Embryonic facial prominence (tissue), 1 donor: ENCODE data around the gene JMJD6.

Experiments
- DNase-seq: peaks from one replicate; pipeline ENCODE4 v3.0.0-alpha.2; 2016; ENCODE audit errors: extremely low spot score

The JMJD6 gene

GRCh38 chr17:76679239-76679638, 47.2 kb downstream of the JMJD6 start:
- no peak for DNase-seq

- no peak for DNase-seq
These were observed 48.1 kb downstream of the JMJD6 start for GRCh38 chr17:76678330-76678729.

- no peak for DNase-seq
These were observed 49.0 kb downstream of the JMJD6 start for GRCh38 chr17:76677406-76677805.

DNA sequence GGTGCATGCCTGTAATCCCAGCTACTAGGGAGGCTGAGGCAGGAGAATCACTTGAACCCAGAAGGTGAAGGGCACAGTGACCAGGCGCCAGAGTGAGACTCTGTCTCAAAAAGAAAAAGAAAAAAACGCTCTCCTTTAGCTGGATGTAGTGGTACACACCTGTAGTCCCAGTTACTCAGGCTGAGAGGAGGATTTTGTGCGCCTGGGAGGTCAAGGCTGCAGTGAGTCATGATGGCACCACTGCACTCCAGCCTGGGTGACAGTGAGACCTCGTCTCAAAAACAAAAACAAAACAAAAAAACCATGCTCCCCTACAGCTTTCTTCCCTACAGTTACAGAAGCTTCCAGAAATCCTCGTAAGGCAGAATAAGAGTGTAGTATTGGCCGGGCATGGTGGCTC, 49.8 kb downstream of the JMJD6 start:
- DNase-seq: no peak

DNA sequence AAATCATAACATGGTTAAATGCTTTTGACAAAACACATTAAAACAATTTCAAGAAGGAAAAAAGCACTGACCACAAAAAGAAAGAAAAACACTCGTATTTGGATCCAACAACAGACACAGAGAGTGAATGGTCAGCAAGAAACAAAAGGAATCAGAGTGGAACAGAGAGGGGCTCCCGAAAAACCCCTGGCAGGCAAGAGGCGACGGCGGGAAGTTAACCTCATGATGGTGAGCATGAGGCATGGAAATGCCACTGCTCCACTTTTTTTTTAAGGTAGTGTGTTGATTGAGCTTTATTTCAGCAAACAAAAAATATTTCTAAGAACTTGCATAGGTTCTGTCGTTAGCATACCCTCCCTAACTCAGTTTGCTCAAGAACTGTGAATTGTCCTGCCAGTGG, 50.8 kb downstream of the JMJD6 start:
- no peak for DNase-seq

- DNase-seq: no peak
These were observed 51.8 kb downstream of the JMJD6 start for GRCh38 chr17:76674600-76674999.

GRCh38 chr17:76673729-76674128, 52.7 kb downstream of the JMJD6 start:
- no peak for DNase-seq

GRCh38 chr17:76672892-76673291, 53.5 kb downstream of the JMJD6 start:
- no peak for DNase-seq

DNA sequence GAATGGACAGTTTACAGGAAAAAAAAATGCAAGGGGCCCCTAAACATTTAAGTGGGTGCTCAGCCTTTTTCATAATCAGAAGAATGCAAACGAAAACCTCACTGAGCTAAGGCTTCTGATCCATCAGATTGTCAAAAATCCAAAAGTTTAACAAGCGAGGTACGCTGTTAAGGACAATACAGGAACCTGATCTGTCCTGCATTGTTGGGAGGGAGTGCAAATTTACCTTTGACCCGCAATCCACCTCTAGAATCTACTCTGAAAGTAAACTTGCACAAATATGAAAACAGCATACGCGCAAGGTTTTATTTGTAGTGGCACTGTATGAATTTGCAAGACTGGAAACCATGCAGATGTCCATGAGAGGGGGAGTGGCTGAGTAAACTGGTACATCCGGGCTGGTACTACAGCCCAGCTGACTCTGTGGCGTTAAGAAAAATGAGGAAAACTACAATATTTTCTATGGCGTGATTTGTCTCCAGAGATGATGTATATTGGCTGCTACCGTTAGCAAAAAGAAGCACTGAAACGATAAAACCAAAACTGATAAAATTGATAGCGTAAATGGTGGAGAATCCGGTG, 54.0 kb downstream of the JMJD6 start:
- DNase-seq: no peak

GRCh38 chr17:76671912-76672262, 54.5 kb downstream of the JMJD6 start:
- no peak for DNase-seq

DNA sequence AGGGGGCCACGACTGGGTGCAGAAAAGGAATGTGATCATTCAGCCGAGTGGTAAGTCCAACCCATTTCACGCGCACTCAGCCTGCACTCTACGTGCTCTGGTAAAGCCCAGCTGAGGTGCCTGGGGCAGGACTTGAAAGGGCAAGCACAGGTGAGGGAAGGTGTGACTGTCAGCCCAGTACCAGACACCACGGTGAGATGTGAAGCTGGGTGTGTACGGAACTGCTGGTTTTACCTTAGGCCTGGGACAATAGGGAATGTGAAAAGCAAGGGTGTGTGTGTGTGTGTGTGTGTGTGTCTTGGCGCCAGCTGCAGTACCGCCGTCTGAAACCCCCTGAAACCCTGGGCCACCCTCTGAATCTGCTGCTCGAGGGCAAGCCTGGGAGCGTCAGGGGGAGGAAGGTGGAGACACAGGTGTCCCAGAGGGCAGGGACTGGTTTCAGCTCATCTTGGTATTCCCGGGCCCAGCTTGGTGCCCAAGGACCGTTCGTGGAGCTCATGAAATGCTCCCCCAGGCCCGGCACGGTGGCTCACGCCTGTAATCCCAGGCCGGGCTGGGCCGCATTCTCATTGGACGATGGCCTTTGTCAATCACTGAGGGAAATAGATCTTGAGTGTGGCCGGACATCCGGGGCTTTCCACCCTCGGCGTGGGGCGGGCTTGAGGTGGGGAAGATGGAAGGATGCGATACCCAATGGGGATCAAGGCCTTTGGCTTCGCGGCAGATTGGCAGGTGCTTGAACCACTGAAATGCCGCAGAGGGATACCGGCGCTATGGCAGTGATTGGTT, 55.1 kb downstream of the JMJD6 start:
- DNase-seq: peak; percentile 98

GRCh38 chr17:76670718-76671122, 55.7 kb downstream of the JMJD6 start:
- no peak for DNase-seq

DNA sequence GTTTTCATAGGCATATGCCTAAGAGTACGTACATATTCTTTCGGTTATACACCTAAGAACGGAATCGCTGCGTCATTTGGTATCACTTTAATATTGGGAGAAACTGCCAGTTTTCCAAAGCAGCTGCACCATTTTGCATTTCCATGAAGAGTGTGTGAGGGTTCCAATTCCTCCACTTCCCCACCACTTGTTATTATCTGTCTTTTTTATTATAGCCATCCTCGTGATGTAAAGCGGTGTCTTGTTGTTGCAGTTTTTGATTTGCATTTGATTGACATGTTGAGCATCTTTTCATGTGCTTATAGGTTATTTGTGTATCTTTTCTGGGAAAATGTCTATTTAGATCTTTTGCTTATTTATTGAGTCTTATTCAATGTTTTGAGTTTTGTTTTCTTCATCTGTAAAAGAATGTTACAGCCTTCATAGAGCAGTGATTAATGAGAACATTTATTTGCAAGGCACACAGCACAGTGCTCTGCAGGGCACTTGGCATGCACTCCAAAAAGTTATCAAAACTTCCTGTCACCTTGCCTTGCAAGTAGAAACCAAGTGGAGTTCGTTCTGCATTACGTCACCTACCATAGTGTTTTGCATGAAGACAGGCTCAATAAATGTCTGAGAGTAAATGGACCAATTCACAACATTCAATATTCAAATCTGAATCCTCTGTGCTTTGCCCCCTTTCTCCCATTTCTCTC, 56.2 kb downstream of the JMJD6 start:
- no peak for DNase-seq
